GM12878 (cell line): ENCODE results near the gene COL8A2. TPM values are rescaled to one million over a fixed set of nuclear protein-coding genes. Genes with fewer than 3 reads are reported as not detected.

ENCODE experiments used
- BHLHE40 ChIP-seq, 2 experiments: fragments of 450-650 bp in 1 of 2; IDR thresholded peaks; 2 replicates each; pipeline ENCODE4 v1.6.1; 2011 to 2017; ENCODE audit warnings: low read depth in 2 of 2, borderline replicate concordance in 1 of 2, improper control_type of control experiment in 1 of 2, low read length in 1 of 2, mild to moderate bottlenecking in 1 of 2
- CHD2 ChIP-seq: IDR thresholded peaks from 2 replicates; pipeline ENCODE4 v1.6.1; 2011; ENCODE audit warnings: low read depth, low read length, improper control_type of control experiment, borderline replicate concordance
- ESRRA ChIP-seq: IDR thresholded peaks from 2 replicates; pipeline ENCODE4 v1.6.1; 2012; ENCODE audit warnings: mild to moderate bottlenecking, low read length, improper control_type of control experiment
- MEF2A ChIP-seq: IDR thresholded peaks from 2 replicates; pipeline ENCODE4 v1.6.1; 2011; ENCODE audit warnings: low read depth, mild to moderate bottlenecking, low read length, moderate library complexity; ENCODE audit not compliant: insufficient read depth
- MTA3 ChIP-seq: IDR thresholded peaks from 2 replicates; pipeline ENCODE4 v1.6.1; 2012; ENCODE audit warnings: low read length, inconsistent platforms, borderline replicate concordance
- NFYB ChIP-seq: IDR thresholded peaks from 2 replicates; pipeline ENCODE4 v1.6.1; 2011; ENCODE audit warnings: low read depth, mild to moderate bottlenecking, low read length, improper control_type of control experiment, moderate library complexity; ENCODE audit not compliant: insufficient read depth
- PAX5 ChIP-seq: IDR thresholded peaks from 2 replicates; pipeline ENCODE4 v1.6.1; 2011; ENCODE audit warnings: low read depth, low read length, borderline replicate concordance
- RCOR1 ChIP-seq: conservative IDR thresholded peaks from 2 replicates; pipeline ENCODE4 v1.6.1; 2012; ENCODE audit warnings: low read depth, low read length, improper control_type of control experiment
- RELB ChIP-seq: fragments of 450-650 bp; IDR thresholded peaks from 2 replicates; pipeline ENCODE4 v1.6.1; 2017; ENCODE audit warnings: low read depth, mild to moderate bottlenecking, moderate library complexity
- SMC3 ChIP-seq: IDR thresholded peaks from 2 replicates; pipeline ENCODE4 v1.6.1; 2011; ENCODE audit warnings: low read length, improper control_type of control experiment, borderline replicate concordance
- SP1 ChIP-seq: IDR thresholded peaks from one replicate; pipeline ENCODE4 v1.6.1; 2011; ENCODE audit warnings: low read depth, low read length
- SUPT20H ChIP-seq: IDR thresholded peaks from 2 replicates; pipeline ENCODE4 v1.6.1; 2011; ENCODE audit warnings: low read depth, mild to moderate bottlenecking, low read length, moderate library complexity, borderline replicate concordance; ENCODE audit not compliant: control insufficient read depth
- TAF1 ChIP-seq: IDR thresholded peaks from 2 replicates; pipeline ENCODE4 v1.6.1; 2011; ENCODE audit warnings: mild to moderate bottlenecking, low read depth, low read length, borderline replicate concordance
- TARDBP ChIP-seq: IDR thresholded peaks from 2 replicates; pipeline ENCODE4 v1.6.1; 2016; ENCODE audit warnings: borderline replicate concordance
- WRNIP1 ChIP-seq: IDR thresholded peaks from 2 replicates; pipeline ENCODE4 v1.6.1; 2011; ENCODE audit warnings: low read depth, low read length, improper control_type of control experiment, borderline replicate concordance
- ZZZ3 ChIP-seq: IDR thresholded peaks from 2 replicates; pipeline ENCODE4 v1.6.1; 2011; ENCODE audit warnings: low read depth; ENCODE audit not compliant: control insufficient read depth, insufficient read length
- polyA plus RNA-seq, 11 experiments: library from polyadenylated mRNA; depleted of rRNA in 4 of 11; unstranded in 6 of 11; stranded (reverse) in 5 of 11; fragments of >200 nt; fragmentation: Nextera tagmentation in 4 of 11; fragmentation: Illumina TruSeq in 1 of 11; extraction: Ambion mirVana in 4 of 11; extraction: Trizol in 1 of 11; gene quantifications; 1 replicate in 1 of 11; 2 replicates in 10 of 11; pipeline versions ENCODE4 v1.2.1 to v1.2.3, GENCODE V29; 2011 to 2016; ENCODE audit warnings: inconsistent platforms in 2 of 11, missing spikeins in 2 of 11, low read depth in 1 of 11
- total RNA-seq, 4 experiments: library from RNA; depleted of rRNA in 3 of 4; stranded (reverse); fragments of >200 nt in 3 of 4; fragmentation: Illumina TruSeq in 1 of 4; extraction: Trizol in 1 of 4; gene quantifications; 2 replicates each; pipeline versions ENCODE4 v1.2.1 to v1.2.3, GENCODE V29; 2013 to 2021
- TF ChIP-seq, protein P1 (sequence below): IDR thresholded peaks from 2 replicates; pipeline ENCODE4 v1.6.1; 2011; ENCODE audit warnings: low read depth, mild to moderate bottlenecking, low read length, moderate library complexity, borderline replicate concordance; ENCODE audit errors: extremely low read depth
- TF ChIP-seq, protein P2 (sequence below): fragments of 450-650 bp; IDR thresholded peaks from 2 replicates; pipeline ENCODE4 v1.6.1; 2018; ENCODE audit warnings: mild to moderate bottlenecking, low read depth, moderate library complexity; ENCODE audit not compliant: partially characterized antibody
- TF ChIP-seq, protein P3 (sequence below): IDR thresholded peaks from 2 replicates; pipeline ENCODE4 v1.6.1; 2012; ENCODE audit warnings: improper control_type of control experiment, low read depth, low read length; ENCODE audit not compliant: insufficient replicate concordance

COL8A2 gene
- total and polyA plus RNA-seq, 10 of the 15 experiments (the other 5 are each of a cell fraction or from before 2014, with no cell fraction given), result 0.01 TPM; not detected in 9

DNA sequence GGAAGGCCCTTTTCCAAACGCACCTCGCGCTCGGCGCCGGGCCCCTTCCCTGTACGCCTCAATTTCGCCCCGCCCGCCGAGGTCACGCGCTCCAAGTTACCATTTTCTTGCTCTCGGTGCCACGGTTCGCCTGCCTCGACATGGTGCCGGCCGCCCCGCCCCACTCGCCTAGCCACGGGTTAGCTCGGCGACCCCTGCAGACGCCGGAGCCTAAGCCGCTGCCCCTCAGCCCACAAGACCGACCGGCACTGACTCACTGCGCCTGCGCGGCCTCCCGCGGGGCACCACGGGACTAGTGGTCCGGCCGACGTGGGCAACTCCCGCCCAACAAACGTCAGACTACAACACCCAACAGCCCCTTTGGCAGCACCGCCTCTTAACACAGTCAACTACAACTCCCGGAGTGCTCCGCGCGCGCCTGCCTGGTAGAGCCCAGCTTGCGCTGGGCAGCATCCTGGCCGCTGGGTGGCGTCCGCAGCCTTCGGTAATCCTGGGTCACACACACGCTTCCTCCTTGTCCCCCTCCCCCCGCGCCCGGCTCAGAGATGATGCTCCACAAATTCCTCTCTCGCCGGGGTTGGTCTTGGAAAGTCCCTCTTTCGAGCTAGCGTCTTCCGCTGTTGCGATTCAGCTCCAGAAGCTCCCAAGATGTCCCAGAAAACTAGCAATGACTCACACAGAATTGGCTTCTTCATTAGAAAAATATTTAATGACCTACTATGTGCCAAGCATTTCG is 24.4 kb upstream of the COL8A2 start, which contains the start of gene TRAPPC3 (continued):
- TF ChIP-seq SP1 (peak; percentile 63), WRNIP1 (no peak; the same call in 1 of the 2 replicates), SUPT20H (no peak), ESRRA (no peak), MTA3 (no peak), TARDBP (peak; percentile 89), ZZZ3 (no peak), TAF1 (no peak), SMC3 (peak; percentile 96), PAX5 (peak; percentile 18; the same call in 1 of the 2 replicates), RELB (peak; percentile 93), NFYB (no peak), RCOR1 (0 out of 2 replicates have a peak, but pooled peaks have one; percentile 76), MEF2A (0 out of 2 replicates have a peak, but pooled peaks have one; percentile 52), BHLHE40 (IDR thresholded peaks at IDR 0.05; ENCODE audit: borderline replicate concordance in 1 of 2, low read depth in 2 of 2, low read length in 1 of 2) (peak; percentile 59 to 65), CHD2 (no peak; the same call in 1 of the 2 replicates)
- TF ChIP-seq, protein P1, sequence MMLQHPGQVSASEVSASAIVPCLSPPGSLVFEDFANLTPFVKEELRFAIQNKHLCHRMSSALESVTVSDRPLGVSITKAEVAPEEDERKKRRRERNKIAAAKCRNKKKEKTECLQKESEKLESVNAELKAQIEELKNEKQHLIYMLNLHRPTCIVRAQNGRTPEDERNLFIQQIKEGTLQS, result no peak
- TF ChIP-seq, protein P2, sequence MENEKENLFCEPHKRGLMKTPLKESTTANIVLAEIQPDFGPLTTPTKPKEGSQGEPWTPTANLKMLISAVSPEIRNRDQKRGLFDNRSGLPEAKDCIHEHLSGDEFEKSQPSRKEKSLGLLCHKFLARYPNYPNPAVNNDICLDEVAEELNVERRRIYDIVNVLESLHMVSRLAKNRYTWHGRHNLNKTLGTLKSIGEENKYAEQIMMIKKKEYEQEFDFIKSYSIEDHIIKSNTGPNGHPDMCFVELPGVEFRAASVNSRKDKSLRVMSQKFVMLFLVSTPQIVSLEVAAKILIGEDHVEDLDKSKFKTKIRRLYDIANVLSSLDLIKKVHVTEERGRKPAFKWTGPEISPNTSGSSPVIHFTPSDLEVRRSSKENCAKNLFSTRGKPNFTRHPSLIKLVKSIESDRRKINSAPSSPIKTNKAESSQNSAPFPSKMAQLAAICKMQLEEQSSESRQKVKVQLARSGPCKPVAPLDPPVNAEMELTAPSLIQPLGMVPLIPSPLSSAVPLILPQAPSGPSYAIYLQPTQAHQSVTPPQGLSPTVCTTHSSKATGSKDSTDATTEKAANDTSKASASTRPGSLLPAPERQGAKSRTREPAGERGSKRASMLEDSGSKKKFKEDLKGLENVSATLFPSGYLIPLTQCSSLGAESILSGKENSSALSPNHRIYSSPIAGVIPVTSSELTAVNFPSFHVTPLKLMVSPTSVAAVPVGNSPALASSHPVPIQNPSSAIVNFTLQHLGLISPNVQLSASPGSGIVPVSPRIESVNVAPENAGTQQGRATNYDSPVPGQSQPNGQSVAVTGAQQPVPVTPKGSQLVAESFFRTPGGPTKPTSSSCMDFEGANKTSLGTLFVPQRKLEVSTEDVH, result no peak
- TF ChIP-seq, protein P3, sequence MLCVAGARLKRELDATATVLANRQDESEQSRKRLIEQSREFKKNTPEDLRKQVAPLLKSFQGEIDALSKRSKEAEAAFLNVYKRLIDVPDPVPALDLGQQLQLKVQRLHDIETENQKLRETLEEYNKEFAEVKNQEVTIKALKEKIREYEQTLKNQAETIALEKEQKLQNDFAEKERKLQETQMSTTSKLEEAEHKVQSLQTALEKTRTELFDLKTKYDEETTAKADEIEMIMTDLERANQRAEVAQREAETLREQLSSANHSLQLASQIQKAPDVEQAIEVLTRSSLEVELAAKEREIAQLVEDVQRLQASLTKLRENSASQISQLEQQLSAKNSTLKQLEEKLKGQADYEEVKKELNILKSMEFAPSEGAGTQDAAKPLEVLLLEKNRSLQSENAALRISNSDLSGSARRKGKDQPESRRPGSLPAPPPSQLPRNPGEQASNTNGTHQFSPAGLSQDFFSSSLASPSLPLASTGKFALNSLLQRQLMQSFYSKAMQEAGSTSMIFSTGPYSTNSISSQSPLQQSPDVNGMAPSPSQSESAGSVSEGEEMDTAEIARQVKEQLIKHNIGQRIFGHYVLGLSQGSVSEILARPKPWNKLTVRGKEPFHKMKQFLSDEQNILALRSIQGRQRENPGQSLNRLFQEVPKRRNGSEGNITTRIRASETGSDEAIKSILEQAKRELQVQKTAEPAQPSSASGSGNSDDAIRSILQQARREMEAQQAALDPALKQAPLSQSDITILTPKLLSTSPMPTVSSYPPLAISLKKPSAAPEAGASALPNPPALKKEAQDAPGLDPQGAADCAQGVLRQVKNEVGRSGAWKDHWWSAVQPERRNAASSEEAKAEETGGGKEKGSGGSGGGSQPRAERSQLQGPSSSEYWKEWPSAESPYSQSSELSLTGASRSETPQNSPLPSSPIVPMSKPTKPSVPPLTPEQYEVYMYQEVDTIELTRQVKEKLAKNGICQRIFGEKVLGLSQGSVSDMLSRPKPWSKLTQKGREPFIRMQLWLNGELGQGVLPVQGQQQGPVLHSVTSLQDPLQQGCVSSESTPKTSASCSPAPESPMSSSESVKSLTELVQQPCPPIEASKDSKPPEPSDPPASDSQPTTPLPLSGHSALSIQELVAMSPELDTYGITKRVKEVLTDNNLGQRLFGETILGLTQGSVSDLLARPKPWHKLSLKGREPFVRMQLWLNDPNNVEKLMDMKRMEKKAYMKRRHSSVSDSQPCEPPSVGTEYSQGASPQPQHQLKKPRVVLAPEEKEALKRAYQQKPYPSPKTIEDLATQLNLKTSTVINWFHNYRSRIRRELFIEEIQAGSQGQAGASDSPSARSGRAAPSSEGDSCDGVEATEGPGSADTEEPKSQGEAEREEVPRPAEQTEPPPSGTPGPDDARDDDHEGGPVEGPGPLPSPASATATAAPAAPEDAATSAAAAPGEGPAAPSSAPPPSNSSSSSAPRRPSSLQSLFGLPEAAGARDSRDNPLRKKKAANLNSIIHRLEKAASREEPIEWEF, result no peak
